GM19467 (cell line): ENCODE results near the gene EFHC1.

Experiments
- ATAC-seq: cut with Tn5 transposase; IDR thresholded peaks from one replicate; pipeline ENCODE4 v1.9.1; 2021; ENCODE audit warnings: mild to moderate bottlenecking, moderate library complexity; ENCODE audit not compliant: unreplicated experiment

Gene EFHC1

DNA sequence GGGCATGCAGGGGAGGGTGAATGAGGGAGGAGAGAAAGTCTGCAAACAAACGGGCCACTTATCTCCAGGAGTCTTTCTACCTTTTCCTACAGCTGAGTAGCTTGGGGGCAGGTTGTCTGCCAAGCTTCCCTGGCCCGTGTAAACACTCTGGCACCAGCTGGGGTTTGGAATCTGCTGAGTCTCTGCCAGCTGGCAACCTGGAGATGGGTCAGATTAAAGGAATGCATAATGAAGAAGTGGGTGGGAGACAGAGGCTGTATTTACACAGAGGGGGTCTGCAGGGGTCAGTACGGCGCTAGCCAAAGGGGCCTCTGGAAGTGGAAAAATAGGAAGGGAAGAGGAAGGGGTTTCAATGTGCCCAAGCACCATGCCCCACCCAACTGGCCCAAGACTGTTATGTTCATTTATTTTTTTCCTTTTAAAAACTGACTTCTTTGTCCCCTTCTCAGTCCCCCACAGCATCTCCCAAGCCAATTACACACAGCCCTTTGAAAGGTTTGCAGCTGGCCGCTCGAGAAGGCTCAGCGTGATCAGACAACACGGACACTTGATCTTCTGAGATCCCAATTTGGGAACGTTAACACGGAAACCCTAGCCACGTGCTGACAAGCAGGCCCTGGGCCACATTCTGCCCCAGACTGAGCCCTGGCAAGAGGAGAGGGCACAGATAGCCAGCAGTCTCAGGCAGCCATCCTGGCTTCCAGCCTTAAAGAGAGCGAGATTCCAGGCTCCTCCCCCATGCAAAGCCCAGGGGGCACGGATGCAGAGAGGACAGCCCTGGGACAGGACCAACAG, 131.5 kb downstream of the EFHC1 start:
- ATAC-seq: no peak

DNA sequence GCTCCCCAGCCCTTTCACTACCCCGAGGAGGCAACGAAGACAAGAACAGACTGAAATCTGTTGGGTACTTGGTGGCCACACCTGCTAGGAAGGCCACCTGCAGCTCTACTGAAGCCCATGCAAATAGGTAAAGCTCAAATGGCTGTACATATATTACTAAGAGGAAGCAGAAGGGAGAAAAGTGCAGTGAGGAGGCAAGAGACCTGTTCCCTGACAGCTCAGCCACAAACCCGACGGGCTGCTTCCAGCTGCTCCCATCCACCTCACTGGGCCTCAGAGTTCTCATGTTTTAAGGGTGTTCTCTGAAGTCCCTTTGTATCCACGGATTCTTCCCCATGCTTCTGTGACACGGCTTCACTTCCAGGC, 132.1 kb downstream of the EFHC1 start:
- peak; percentile 95 for ATAC-seq

DNA sequence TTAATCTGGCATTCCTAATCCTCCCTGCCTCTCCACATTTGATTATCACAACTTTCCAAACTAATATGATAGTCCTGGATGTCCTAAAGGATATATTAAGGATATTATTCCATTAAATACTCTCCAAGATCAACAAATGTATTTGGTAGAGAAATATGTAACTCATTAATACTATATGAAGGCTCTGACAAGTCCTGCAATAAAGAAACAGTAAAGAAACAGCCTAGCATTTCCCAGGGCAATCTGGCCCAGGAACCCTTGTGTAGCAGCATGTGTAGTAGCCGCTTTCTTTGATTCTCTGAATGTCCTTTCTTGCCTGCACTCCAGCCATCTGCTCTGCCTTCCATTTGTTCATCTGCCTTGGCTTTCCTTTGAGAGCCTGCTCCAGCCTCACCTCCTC, 133.0 kb downstream of the EFHC1 start:
- no peak for ATAC-seq

DNA sequence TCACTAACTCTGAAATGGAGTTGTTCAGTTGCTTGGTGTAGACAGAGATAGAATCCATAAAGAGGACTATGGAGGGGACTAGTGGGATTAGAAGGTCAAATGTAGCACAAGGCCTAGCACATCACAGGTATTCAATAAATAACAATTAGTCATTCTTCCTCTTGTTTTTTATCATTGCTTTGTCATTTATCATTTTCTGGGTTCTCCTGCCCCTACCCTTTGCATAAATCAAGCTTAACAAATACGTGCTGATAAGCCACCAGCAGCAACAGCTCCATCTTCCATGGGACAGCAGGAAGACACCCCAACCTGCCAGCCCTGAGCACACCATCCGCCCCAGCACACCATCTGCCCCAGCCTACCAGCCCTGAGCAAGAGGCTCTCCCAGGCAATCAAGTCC, 133.6 kb downstream of the EFHC1 start:
- ATAC-seq: no peak

DNA sequence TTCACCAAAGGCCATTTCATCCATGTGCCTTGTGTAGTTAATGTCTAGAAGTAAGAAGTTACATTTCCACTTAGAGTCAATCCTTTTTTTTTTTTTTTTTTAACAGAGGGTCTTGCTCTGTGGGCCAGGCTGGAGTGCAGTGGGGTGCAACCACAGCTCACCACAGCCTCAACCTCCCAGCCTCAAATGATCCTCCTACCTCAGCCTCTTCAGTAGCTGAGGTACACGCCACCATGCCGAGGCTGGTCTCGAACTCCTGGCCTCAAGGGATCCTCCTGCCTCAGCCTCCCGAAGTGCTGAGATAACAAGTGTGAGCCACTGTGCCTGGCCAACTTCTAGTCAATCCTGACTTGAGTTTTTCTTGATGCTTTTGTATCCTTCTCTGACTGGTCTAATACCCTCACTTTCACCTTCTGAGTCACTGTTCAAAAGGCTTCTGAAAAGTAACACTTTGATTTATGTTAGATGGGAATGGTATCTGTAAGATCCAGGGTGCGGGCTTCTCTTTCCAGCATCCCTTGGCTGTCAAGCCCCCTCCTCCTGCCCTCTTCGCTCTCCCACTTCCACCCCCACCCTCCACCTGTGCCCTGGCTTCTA, 134.6 kb downstream of the EFHC1 start:
- ATAC-seq: no peak

DNA sequence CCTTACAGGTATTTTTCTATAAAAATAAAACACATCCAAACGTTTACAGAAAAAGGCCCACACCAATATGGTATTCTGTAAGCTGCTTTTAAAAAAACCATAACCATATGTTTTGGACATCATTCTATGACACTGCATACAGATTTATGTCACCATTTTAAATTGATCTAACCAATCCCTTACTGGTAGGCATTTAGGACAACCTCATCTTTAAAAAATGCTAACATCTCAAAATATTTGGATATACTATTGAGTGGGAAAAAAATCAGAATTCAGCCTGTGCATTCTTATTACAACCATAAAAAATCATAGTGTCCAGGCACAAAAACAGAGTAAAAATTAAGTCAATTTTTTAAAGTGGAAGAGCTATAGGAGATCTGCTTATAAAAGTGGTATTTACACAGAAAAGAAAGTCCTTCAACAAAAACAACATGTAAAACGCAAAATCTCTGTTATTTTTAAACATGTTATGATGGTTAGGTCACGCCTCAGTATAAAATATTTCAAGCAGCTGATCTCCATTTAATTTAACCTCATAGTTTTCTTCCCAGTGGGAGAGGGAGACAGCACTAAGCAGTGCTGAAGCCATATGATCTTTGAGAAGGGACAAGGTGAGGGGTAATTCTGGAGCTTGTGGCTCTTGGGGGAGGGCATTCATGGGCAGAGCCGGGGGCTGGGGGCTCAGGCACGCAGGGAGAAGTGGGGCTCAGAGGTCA, 135.5 kb downstream of the EFHC1 start:
- ATAC-seq: no peak

DNA sequence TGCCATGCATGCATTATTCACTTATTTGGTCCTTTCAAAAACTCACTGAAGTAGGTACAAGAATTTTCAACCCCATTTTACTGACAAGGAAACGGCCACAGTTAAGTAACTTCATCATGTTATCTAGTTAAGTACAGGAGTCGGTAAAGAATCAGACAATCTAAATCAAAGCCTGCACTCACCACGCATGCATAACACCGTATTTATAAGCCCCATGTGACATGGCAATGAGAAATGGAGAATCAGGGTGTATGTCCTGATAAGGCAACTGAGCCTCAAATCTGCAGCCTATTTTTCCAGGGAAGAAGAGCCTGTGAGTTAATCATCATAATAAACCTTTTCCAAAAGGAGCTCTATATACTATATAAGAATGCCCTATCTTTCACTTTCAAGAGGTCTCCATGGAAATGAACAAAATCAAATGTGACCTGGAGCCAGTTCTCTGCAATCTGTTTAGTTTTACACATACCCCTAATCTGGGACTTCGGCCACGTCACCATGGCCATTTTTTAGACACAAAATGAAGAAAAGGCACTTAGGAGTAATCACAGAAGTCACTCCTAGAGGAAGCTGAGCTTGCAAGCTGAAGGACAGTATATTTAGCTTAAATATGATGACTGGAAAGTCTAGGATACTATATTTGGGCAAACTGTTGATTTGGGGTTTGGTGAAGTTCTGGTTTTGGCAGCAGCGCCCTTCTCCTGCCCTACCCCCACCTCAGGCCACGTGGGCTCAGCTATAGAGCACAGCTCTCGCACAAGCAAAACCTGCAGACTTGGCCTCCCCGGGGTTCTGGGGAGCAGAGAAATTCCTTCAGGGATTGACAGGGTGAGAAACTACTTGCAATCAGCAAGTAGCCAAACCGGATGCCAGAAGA, 137.5 kb downstream of the EFHC1 start:
- no peak for ATAC-seq

DNA sequence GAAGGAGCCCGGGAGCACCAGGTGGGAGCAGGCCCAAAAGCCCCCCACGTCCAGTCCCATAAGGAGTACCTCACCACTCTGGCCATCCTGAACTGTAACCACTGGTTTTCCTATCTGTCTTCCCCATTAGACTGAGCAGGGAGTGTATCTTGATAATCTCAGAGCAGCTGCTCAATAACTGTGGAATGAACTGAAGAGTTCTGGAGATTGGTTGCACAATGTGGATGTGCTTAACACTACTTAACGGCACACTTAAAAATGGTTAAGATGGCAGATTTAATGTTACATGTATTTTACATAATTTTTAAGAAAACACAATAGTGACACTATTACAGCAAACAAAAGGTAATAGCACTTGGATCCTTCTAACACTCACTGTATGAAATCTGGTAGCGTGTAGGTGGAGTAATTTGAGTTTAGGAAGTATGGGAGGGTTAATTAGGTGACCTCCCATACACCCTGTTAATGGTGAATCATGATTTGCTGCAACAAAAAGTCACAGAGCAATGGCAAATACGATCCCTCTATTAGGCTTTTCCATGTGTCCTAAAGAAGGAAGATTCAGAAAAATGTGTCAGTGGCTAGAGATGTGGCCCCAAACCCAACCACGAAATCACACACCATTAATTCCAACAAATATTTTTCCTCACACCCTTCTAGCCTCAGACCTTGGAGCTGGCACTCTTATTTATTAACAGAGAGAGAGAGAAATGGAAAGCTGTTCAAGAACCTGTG, 138.3 kb downstream of the EFHC1 start:
- ATAC-seq: no peak

DNA sequence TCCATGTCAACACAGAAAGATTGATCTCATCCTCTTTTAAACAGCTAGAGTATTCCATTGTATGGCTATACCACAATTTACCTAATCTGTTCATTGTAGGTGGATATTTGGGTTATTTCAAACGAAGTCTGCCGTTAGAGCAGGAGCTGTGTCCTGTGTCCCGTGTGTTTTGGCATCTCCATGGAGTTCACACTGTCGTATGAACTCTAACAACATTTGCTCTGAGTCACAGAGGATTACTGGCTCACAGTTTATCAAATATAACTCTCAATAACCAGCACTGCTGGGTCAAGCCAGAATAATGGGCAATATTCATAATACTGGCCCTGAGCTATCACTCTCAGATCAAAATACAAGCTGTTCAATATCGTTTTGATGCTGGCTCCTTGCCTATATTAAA, 140.3 kb downstream of the EFHC1 start:
- ATAC-seq: no peak

DNA sequence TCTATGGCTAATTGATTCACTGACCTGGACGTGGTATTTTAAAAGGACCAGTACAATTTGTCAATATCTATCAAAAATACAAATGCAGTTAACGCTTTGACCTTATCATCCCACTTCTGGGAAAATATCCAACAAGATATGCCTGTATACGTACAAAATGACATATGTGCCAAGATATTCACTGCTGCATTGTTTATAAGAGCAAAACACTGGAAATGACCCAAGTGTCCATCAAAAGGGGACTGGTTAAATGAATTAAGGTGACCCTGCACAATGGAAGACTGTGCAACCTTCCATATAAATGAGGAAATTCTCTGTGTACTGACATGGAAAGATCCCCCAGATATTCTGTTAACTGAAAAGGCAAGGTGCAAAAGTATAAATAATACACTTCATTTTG, 142.8 kb downstream of the EFHC1 start:
- no peak for ATAC-seq

DNA sequence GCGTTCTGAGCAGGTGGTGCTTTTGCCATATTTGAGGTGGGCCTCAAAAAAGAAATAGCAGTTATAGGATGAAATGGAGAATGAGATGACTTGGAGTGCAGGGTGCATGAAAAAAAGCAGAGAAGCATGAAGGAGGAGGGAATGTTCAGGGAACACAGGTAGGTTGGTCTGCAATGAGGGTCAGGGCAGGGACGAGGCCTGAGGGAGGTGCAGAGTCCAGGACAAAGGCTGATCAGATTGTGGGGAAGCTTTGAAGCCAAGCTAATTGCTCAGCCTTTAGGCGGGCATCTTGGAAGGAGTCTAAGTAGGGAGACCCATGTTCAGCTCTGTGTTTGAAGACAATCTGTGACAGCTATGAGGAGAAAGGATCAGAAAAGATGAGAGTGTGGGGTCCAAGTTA, 144.7 kb downstream of the EFHC1 start:
- no peak for ATAC-seq

DNA sequence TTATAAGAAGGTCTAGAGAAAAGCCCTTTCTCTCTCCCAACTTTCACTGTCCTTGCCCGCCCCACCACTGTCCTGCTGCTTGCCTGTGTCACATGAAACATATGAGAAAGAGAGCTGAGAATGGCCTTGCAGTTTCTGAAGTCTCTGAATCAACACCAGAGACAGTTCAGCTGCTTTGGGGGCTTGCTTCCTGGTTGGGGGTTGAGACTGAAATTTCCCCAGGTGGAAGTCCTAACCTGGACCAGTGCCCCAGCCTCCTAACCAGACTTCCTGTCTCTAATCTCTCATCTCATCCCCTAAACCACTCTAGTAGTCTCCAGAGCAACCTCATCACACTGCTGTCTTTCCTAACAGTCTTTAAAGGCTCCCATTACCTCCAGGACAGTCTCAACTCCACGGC, 146.1 kb downstream of the EFHC1 start:
- ATAC-seq: peak; percentile 57

DNA sequence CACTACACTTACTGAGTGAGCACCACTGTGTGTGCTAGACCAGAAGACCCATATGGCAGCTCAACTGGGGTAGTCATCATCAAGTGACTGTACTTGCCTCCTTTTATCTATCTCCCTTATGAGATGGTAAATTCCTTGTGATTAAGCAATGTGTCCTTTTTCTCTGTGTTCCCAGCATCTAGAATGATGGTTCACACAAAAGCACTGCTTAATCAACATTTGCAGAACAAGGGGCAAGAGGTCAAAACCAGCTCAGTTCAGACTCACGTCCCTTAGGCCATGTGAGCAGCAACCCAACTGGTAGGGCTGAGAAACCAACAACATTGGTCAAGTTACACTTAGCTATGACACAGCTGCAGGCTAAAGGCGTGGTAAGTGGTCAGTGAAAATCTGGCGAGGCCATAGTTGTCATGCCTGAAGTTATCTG, 146.7 kb downstream of the EFHC1 start:
- ATAC-seq: no peak

DNA sequence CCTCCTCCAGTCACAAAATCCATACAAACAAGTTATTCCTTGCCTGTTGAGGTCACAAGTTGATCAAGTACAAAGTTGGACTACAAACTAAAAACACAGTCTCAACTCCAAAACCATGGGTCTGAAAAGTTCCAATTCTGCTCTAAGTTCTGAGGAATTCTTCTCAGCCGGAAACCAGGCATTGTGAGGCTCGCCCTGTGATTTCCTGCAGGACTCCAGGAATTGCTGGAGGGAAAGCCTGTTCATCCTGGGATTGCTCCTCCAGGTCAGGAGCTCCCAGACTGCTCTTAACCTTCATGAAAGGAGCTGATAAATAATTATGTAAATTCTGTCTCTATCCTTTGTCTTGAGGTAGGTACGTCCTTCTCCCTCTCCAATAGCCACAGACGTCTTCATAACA, 148.2 kb downstream of the EFHC1 start:
- ATAC-seq: no peak

DNA sequence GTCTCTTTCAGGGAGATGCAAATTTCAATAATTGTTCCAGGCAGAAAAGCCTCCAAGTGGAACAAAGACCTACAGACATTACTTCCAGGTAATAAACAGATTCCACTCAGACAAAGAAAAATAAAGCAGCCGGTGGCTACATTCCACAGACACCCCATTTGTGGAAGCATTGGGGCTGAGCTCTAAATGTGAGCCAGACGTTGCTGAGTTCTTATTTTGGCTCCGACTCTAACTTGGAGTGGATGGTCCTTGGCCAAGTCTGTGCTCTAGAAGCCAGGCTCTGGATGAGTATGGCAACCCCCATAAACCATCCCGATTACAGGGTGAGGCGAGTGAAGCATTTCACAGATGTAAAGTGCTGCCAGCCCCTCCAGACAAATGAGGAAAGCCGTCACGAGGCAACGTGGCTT, 150.2 kb downstream of the EFHC1 start:
- ATAC-seq: no peak

DNA sequence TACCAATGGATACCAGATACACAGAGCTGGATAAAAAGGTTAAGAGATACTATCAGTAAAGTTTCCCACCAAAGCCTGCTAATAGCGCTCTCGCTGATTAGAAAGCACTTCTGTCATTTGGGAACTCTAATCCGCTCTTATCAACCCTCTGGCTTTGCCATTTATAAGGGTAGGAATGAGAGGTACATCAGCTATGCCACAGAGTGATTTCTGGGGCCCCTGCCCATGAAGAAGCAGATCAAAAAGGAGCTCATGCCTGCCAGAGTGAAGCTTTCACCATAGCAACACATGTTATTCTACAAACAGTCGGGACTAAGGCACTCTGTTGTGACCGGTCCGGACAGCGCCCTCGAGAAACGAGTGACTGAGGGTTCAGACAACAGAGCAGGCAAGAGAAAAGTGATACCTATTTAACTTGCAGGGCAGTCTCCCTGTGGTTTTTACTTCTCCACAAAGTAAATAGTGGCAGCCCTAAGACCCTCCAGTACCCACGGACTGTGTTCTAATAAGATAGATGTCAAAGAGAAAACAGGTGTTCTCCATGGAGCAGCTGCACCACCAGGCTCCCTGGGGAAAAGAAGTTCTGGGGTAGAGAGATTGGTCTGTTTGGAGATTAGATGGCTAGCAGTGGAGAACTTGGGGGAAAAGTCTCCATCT, 151.1 kb downstream of the EFHC1 start:
- no peak for ATAC-seq

DNA sequence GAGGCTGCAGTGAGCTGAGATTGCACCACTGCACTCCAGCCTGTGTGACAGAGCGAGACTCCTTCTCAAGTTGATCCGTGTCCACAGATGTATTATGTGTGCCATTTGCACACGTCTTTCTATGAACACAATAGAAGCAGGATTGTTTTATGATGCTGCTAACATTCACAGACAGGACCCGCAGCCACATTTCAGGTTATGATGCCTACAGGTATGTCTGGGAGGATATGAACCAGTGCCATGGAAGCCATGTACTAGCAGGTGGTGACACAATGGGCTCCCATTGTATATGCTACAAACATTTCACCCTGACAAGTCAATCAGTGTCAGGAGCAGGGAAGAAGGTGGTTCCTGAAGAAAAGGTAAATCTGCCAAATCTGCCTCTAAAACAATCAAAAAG, 152.4 kb downstream of the EFHC1 start:
- ATAC-seq: no peak

DNA sequence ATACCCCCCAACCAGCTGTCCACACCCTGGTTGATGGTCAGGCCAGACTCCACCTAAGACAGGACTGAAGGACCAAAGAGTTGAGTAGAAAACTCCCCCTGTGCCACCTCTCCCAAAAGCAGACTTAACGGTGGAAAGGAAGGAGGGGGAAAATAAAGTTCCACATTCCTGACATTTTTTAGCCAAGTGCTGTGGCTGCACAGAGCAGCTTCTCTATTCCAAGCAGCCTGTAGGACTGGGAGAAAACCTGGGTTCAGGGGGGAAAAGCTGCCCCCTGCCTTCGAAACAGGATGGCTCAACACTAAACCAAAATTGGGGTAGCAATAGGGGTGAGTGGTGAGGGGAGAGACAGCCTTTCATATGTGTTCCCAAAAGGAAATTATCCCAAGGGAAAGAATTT, 153.2 kb downstream of the EFHC1 start:
- no peak for ATAC-seq
